OCI-LY7 (cell line): ENCODE data around the gene CLTCL1. TPM values are rescaled to one million over a fixed set of nuclear protein-coding genes. Genes with fewer than 3 reads are reported as not detected.

ENCODE experiments used
- BruUV-seq: library from RNA; stranded (reverse); fragments of 400-500 nt; replicated peaks from 2 replicates; lab custom pipeline; 2021; lab: Mats Ljungman, UMichigan
- CTCF ChIA-PET: fragments of 300-600 bp; sonication (Branson Sonifier 250); formaldehyde crosslinking; loops from one replicate; lab custom pipeline; 2022; ENCODE audit warnings: antibody characterized with exemption; ENCODE audit not compliant: unreplicated experiment; lab: Charles Lee
- POLR2A ChIA-PET: fragments of 300-600 bp; sonication (Branson Sonifier 250); formaldehyde crosslinking; loops from one replicate; lab custom pipeline; 2022; ENCODE audit warnings: antibody characterized with exemption; lab: Charles Lee
- DNase-seq: peaks from one replicate; pipeline ENCODE4 v3.0.0-alpha.2; 2015; ENCODE audit warnings: low spot score
- H2AFZ ChIP-seq: fragments of 200-600 bp; sonication (generic), shearing (Covaris generic); 2 replicates; pipeline ENCODE4 v1.6.1; 2014; ENCODE audit warnings: mild to moderate bottlenecking, antibody characterized with exemption, low read length, moderate library complexity
- H3K27ac ChIP-seq: fragments of 200-600 bp; sonication (generic); 2 replicates; pipeline ENCODE4 v1.5.1; 2014; ENCODE audit warnings: mixed run types, low read depth, mild to moderate bottlenecking, moderate library complexity, low read length, inconsistent platforms; ENCODE audit not compliant: poor library complexity, severe bottlenecking
- H3K36me3 ChIP-seq: fragments of 200-600 bp; sonication (generic); 2 replicates; pipeline ENCODE4 v1.6.1; 2014; ENCODE audit warnings: mild to moderate bottlenecking, antibody characterized with exemption, low read length, moderate library complexity, mixed read lengths; ENCODE audit not compliant: insufficient read depth
- H3K4me1 ChIP-seq: fragments of 200-600 bp; sonication (generic); 2 replicates; pipeline ENCODE4 v1.5.1; 2014; ENCODE audit warnings: mild to moderate bottlenecking, low read length; ENCODE audit not compliant: insufficient read depth, poor library complexity, severe bottlenecking
- H3K4me2 ChIP-seq: fragments of 200-600 bp; sonication (generic); 2 replicates; pipeline ENCODE4 v1.6.1; 2014; ENCODE audit warnings: mild to moderate bottlenecking, low read length
- H3K4me3 ChIP-seq: fragments of 200-600 bp; sonication (generic); 2 replicates; pipeline ENCODE4 v1.5.1; 2014; ENCODE audit warnings: mild to moderate bottlenecking, low read depth, low read length; ENCODE audit not compliant: poor library complexity, severe bottlenecking
- H3K79me2 ChIP-seq: fragments of 200-600 bp; sonication (generic); 2 replicates; pipeline ENCODE4 v1.6.1; 2016; ENCODE audit warnings: low read depth, mild to moderate bottlenecking, low read length, moderate library complexity, mixed read lengths; ENCODE audit not compliant: insufficient read depth
- H3K9me2 ChIP-seq: fragments of 200-600 bp; sonication (generic); 2 replicates; pipeline ENCODE4 v1.6.1; 2016; ENCODE audit warnings: mild to moderate bottlenecking, low read length, mixed read lengths; ENCODE audit not compliant: insufficient read depth
- H3K9me3 ChIP-seq: fragments of 200-600 bp; sonication (generic); 2 replicates; pipeline ENCODE4 v1.6.1; 2014; ENCODE audit warnings: mild to moderate bottlenecking, mixed run types, low read length, mixed read lengths
- H4K20me1 ChIP-seq: fragments of 200-600 bp; sonication (generic); 2 replicates; pipeline ENCODE4 v1.6.1; 2014; ENCODE audit warnings: mild to moderate bottlenecking, antibody characterized with exemption, low read length, moderate library complexity, mixed read lengths; ENCODE audit not compliant: insufficient read depth
- EZH2phosphoT487 ChIP-seq: fragments of 200-600 bp; sonication (generic); IDR thresholded peaks from 2 replicates; pipeline ENCODE4 v1.6.1; 2018; ENCODE audit warnings: low read depth, borderline replicate concordance, mild to moderate bottlenecking, mixed run types, antibody characterized with exemption, low read length, moderate library complexity, mixed read lengths
- intact Hi-C: fragments of 100-400 bp; cut with micrococcal nuclease; formaldehyde crosslinking; loops from one replicate; pipeline ENCODE4 v1.10.0; 2022; ENCODE audit not compliant: unreplicated experiment
- total RNA-seq, 2 experiments: library from RNA; depleted of rRNA in 1 of 2; stranded (reverse); fragments of >200 nt in 1 of 2; shearing (Covaris generic) in 1 of 2; gene quantifications; 2 replicates each; pipeline ENCODE4 v1.2.3, GENCODE V29; 2014 to 2022
- TF ChIP-seq, protein P1 (sequence below): fragments of 200-600 bp; sonication (generic); conservative IDR thresholded peaks from 2 replicates; pipeline ENCODE4 v1.5.1; 2014; ENCODE audit warnings: mild to moderate bottlenecking, antibody characterized with exemption, low read length, moderate library complexity, mixed read lengths

Gene CLTCL1
- total RNA-seq, 2 experiments from 2014 or later: 0.44 to 0.99 TPM

DNA sequence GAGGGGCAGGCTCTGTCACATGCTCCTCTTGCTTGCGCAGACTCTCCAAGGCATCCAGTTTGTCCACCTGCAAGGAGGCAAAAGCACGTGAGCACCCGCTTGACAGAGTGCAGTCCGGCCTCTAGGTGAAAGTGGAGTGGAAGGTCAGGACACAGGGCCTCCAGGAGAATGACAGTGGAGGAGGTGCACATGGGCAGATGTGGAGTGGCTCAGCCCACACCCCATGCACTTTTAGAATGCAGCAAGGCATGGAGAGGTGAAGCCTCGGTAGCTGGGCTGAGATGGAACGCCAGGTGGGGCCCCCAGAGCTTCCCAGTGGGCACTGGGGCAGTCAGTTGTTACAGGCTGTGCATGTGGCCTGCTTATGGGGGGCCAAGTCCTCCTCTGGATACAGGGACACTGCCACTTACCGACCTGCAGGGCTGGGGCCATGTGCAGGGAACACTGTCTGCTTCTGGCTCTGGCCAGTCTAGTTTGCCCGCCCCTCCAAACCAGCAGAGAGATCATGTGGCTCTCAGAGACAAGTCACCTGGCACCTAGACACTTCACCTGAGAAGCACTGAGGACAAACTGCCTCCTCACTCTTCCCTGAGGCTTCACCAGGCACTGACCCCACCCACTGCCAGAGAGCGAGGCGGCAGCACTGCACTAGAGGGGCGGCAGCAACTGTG is 110.6 kb downstream of the CLTCL1 start:
- DNase-seq: no peak
- H3K9me2 ChIP-seq: no peaks in the 10 kb centered on the region
- H4K20me1 ChIP-seq: no peaks in the 10 kb centered on the region
- no TSS peak for BruUV-seq
- ChIA-PET CTCF (interaction anchor here (0.6 kb wide), 1 partner anchor 450 kb away, joined by 3 read pairs; no protein-coding TSS in a partner anchor), POLR2A (no interaction called here)
- no peak overlapping the region for H3K4me3 ChIP-seq
- H3K9me3 ChIP-seq: no peaks in the 10 kb centered on the region
- H2AFZ ChIP-seq: no peak overlapping the region
- H3K4me2 ChIP-seq: no peak overlapping the region
- intact Hi-C loops: no loop called here
- H3K27ac ChIP-seq: no peak overlapping the region
- peaks cover 12% of the 10 kb centered on the region; the same call in 1 of the 2 replicates for H3K36me3 ChIP-seq
- peaks cover 58% of the 10 kb centered on the region for H3K4me1 ChIP-seq
- TF ChIP-seq, protein P1, sequence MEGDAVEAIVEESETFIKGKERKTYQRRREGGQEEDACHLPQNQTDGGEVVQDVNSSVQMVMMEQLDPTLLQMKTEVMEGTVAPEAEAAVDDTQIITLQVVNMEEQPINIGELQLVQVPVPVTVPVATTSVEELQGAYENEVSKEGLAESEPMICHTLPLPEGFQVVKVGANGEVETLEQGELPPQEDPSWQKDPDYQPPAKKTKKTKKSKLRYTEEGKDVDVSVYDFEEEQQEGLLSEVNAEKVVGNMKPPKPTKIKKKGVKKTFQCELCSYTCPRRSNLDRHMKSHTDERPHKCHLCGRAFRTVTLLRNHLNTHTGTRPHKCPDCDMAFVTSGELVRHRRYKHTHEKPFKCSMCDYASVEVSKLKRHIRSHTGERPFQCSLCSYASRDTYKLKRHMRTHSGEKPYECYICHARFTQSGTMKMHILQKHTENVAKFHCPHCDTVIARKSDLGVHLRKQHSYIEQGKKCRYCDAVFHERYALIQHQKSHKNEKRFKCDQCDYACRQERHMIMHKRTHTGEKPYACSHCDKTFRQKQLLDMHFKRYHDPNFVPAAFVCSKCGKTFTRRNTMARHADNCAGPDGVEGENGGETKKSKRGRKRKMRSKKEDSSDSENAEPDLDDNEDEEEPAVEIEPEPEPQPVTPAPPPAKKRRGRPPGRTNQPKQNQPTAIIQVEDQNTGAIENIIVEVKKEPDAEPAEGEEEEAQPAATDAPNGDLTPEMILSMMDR: no peak
- TF ChIP-seq EZH2phosphoT487: no peak
- H3K79me2 ChIP-seq: peaks cover 12% of the 10 kb centered on the region; the same call in 1 of the 2 replicates

GRCh38 chr22:19180234-19180633 is 111.3 kb downstream of the CLTCL1 start:
- peaks cover 18% of the 10 kb centered on the region; the same call in 1 of the 2 replicates for H3K36me3 ChIP-seq
- H3K4me2 ChIP-seq: no peak overlapping the region
- H3K9me3 ChIP-seq: no peaks in the 10 kb centered on the region
- no TSS peak for BruUV-seq
- H3K27ac ChIP-seq: no peak overlapping the region
- no peak overlapping the region for H2AFZ ChIP-seq
- H3K9me2 ChIP-seq: no peaks in the 10 kb centered on the region
- ChIA-PET CTCF (interaction anchor here (0.6 kb wide), 1 partner anchor 17 kb away, joined by 3 read pairs; no protein-coding TSS in a partner anchor), POLR2A (no interaction called here)
- DNase-seq: no peak
- peaks cover 64% of the 10 kb centered on the region for H3K4me1 ChIP-seq
- no peaks in the 10 kb centered on the region for H4K20me1 ChIP-seq
- TF ChIP-seq EZH2phosphoT487: no peak
- TF ChIP-seq, protein P1: no peak
- intact Hi-C loops: no loop called here
- H3K4me3 ChIP-seq: no peak overlapping the region
- peaks cover 18% of the 10 kb centered on the region; the same call in 1 of the 2 replicates for H3K79me2 ChIP-seq
